ENCODE measurements around the gene RNF166. TPM values are rescaled to one million over a fixed set of nuclear protein-coding genes. Genes with fewer than 3 reads are reported as not detected.

The RNF166 gene
- total and polyA plus RNA-seq, 2 of the 13 experiments (the other 11 are each of a cell fraction or from before 2014, with no cell fraction given), result 21.4 to 23.0 TPM

GRCh38 chr16:88651276-88651988 lies 54.8 kb downstream of the RNF166 start (continued):
- no peak for TF ChIP-seq ZNF180 (CRISPR knock-in tag; IDR thresholded peaks at IDR 0.05; ENCODE audit: borderline replicate concordance, low read depth)
- no peak for TF ChIP-seq RFX3 (CRISPR knock-in tag; IDR thresholded peaks at IDR 0.05)
- TF ChIP-seq ZNF121 (CRISPR knock-in tag; IDR thresholded peaks at IDR 0.05), result peak; percentile 61
- no peak for TF ChIP-seq NFATC3 (CRISPR knock-in tag; IDR thresholded peaks at IDR 0.05)
- no peak for TF ChIP-seq ZNF646 (CRISPR knock-in tag; IDR thresholded peaks at IDR 0.05)
- TF ChIP-seq E2F2 (CRISPR knock-in tag; IDR thresholded peaks at IDR 0.05; ENCODE audit: borderline replicate concordance), result peak; percentile 22; the same call in 1 of the 2 replicates
- peak; percentile 66; the same call in 1 of the 2 replicates for TF ChIP-seq AHR (CRISPR knock-in tag; IDR thresholded peaks at IDR 0.05)
- TF ChIP-seq ZSCAN9 (CRISPR knock-in tag; IDR thresholded peaks at IDR 0.05; ENCODE audit: borderline replicate concordance), result peak; percentile 94
- TF ChIP-seq JUND (CRISPR knock-in tag; IDR thresholded peaks at IDR 0.05), result 0 out of 2 replicates have a peak, but pooled peaks have one; percentile 63
- TF ChIP-seq ZNF776 (CRISPR knock-in tag; IDR thresholded peaks at IDR 0.05), result peak; percentile 85; the same call in 1 of the 2 replicates
- TF ChIP-seq ZNF20 (CRISPR knock-in tag; IDR thresholded peaks at IDR 0.05), result no peak
- peak; percentile 97 for TF ChIP-seq SAP130 (CRISPR knock-in tag; IDR thresholded peaks at IDR 0.05; ENCODE audit: low read depth)
- peak; percentile 91 for TF ChIP-seq RBM39 (IDR thresholded peaks at IDR 0.05; ENCODE audit: low read depth, low read length, poor library complexity, severe bottlenecking)
- TF ChIP-seq ZNF710 (CRISPR knock-in tag; IDR thresholded peaks at IDR 0.05; ENCODE audit: borderline replicate concordance), result peak; percentile 73; the same call in 1 of the 2 replicates
- peak; percentile 84; the same call in 1 of the 2 replicates for TF ChIP-seq ZNF230 (CRISPR knock-in tag; IDR thresholded peaks at IDR 0.05)
- no peak for TF ChIP-seq CREBL2 (CRISPR knock-in tag; IDR thresholded peaks at IDR 0.05; ENCODE audit: borderline replicate concordance)
- TF ChIP-seq ELF4 (CRISPR knock-in tag; IDR thresholded peaks at IDR 0.05; ENCODE audit: borderline replicate concordance), result 0 out of 2 replicates have a peak, but pooled peaks have one; percentile 54
- TF ChIP-seq HNRNPUL1 (IDR thresholded peaks at IDR 0.05; ENCODE audit: low read depth, low read length), result no peak
- TF ChIP-seq NFRKB (IDR thresholded peaks at IDR 0.05), result no peak
- no peak for TF ChIP-seq ZFP82 (CRISPR knock-in tag; IDR thresholded peaks at IDR 0.05; ENCODE audit: borderline replicate concordance)
